ENCODE results near the gene IGSF9.

IGSF9 gene

GRCh38 chr1:159973350-159973940 is 28.0 kb upstream of the IGSF9 start:
- DNase-seq = no peak

- no peak for DNase-seq
Observed at GRCh38 chr1:159972443-159973205, 27.2 kb upstream of the IGSF9 start.

GRCh38 chr1:159970932-159971342 is 25.5 kb upstream of the IGSF9 start:
- DNase-seq = no peak

GRCh38 chr1:159968901-159969300 is 23.5 kb upstream of the IGSF9 start:
- DNase-seq = no peak

GRCh38 chr1:159965263-159965662 is 19.9 kb upstream of the IGSF9 start:
- no peak for DNase-seq

GRCh38 chr1:159964144-159964543 is 18.7 kb upstream of the IGSF9 start:
- no peak for DNase-seq

GRCh38 chr1:159962176-159962575 is 16.8 kb upstream of the IGSF9 start:
- DNase-seq = no peak

- no peak for DNase-seq
Observed at GRCh38 chr1:159961636-159962035, 16.2 kb upstream of the IGSF9 start.

GRCh38 chr1:159960721-159961381 is 15.4 kb upstream of the IGSF9 start:
- DNase-seq = no peak

- DNase-seq = no peak
Observed at GRCh38 chr1:159959451-159959850, 14.0 kb upstream of the IGSF9 start.

GRCh38 chr1:159958719-159959380 is 13.4 kb upstream of the IGSF9 start:
- no peak for DNase-seq

GRCh38 chr1:159957824-159958268 is 12.4 kb upstream of the IGSF9 start:
- no peak for DNase-seq

GRCh38 chr1:159955456-159955855 is 10.0 kb upstream of the IGSF9 start:
- no peak for DNase-seq

- DNase-seq = no peak
Observed at GRCh38 chr1:159953536-159954515, 8.4 kb upstream of the IGSF9 start, which contains the start of gene SLAMF9. Gene SLAMF9 (minus strand): TSS chr1:159954237. CDS start chr1:159954137, 100 bp downstream.

- DNase-seq = no peak
Observed at GRCh38 chr1:159952932-159953331, 7.5 kb upstream of the IGSF9 start.

GRCh38 chr1:159951551-159951950 is 6.1 kb upstream of the IGSF9 start:
- no peak for DNase-seq

- DNase-seq = no peak
Observed at GRCh38 chr1:159951016-159951415, 5.6 kb upstream of the IGSF9 start.

- DNase-seq = no peak
Observed at GRCh38 chr1:159949981-159950381, 4.6 kb upstream of the IGSF9 start.

- no peak for DNase-seq
Observed at GRCh38 chr1:159949123-159949522, 3.7 kb upstream of the IGSF9 start.

GRCh38 chr1:159947942-159948341 is 2.5 kb upstream of the IGSF9 start:
- no peak for DNase-seq

GRCh38 chr1:159946242-159947187 is 1.1 kb upstream of the IGSF9 start:
- DNase-seq = no peak

All from 8988T (cell line).